GM12891 (cell line): ENCODE measurements around the gene SLC6A13.

Source experiments
- DNase-seq: peaks from one replicate; pipeline ENCODE4 v3.0.0; 2011; ENCODE audit warnings: low spot score; ENCODE audit not compliant: insufficient read length
- FAIRE-seq: peaks from 2 replicates; lab custom pipeline; 2011; peaks lifted over from hg19 to GRCh38; lab: Jason Lieb, UNC
- PAX5 ChIP-seq: IDR thresholded peaks from 2 replicates; pipeline ENCODE4 v1.6.1; 2011; ENCODE audit warnings: low read length, moderate library complexity, mild to moderate bottlenecking; ENCODE audit not compliant: insufficient read depth, severe bottlenecking
- POLR2A ChIP-seq: IDR thresholded peaks from 2 replicates; pipeline ENCODE4 v1.6.1; 2011; ENCODE audit warnings: low read depth, low read length, control low read depth
- POLR2AphosphoS5 ChIP-seq: IDR thresholded peaks from 2 replicates; pipeline ENCODE4 v1.6.1; 2011; ENCODE audit warnings: low read depth, low read length, control low read depth
- POU2F2 ChIP-seq: IDR thresholded peaks from 2 replicates; pipeline ENCODE4 v1.6.1; 2011; ENCODE audit warnings: low read depth, mild to moderate bottlenecking, control low read depth, low read length, moderate library complexity
- SPI1 ChIP-seq: IDR thresholded peaks from 2 replicates; pipeline ENCODE4 v1.6.1; 2011; ENCODE audit warnings: low read depth, low read length, control low read depth
- TAF1 ChIP-seq: IDR thresholded peaks from 2 replicates; pipeline ENCODE4 v1.6.1; 2011; ENCODE audit warnings: low read depth, low read length, control low read depth

Gene SLC6A13

DNA sequence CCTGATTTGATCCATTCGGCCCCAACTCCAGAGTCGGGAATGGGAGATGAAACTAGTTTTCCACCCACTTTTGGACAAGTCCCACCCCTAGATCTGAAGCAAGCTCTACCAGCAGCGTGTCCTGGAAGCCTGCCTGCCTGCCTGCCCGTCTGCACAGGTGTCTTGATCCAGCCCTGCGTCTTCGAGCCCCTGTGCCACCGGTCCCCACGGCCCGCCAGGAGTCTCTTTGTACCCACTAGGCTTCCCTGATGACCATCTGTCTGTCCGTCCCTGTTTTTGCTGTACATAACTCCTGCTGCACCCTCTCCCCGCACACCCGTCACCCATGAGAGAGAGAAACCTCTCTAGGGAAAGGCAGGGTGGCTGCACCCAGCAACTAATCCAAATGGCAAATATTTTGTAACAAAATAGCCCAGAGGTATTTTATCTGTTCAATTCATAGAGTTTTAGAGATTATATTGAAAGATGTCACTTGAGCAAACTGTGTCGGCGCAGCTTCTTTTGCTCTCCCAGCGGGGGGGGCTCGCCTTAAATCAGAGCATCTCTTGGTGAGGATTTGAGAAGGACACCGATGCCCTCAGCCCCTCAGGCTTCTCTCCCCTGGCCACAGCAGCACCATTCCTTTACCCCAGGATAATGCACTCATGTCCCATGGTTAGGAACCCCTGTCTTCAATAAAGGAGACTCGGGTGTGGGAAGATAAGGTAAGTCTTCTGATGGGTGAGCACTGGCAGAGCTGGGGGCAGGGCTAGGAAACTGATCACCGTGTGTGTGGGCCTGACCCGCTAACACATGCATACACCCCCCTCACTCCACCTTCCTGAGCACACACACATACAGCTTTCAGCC is 84.4 kb downstream of the SLC6A13 start:
- no peak for FAIRE-seq
- TF ChIP-seq SPI1 (no peak), PAX5 (no peak), POU2F2 (no peak), TAF1 (no peak), POLR2A (no peak)

DNA sequence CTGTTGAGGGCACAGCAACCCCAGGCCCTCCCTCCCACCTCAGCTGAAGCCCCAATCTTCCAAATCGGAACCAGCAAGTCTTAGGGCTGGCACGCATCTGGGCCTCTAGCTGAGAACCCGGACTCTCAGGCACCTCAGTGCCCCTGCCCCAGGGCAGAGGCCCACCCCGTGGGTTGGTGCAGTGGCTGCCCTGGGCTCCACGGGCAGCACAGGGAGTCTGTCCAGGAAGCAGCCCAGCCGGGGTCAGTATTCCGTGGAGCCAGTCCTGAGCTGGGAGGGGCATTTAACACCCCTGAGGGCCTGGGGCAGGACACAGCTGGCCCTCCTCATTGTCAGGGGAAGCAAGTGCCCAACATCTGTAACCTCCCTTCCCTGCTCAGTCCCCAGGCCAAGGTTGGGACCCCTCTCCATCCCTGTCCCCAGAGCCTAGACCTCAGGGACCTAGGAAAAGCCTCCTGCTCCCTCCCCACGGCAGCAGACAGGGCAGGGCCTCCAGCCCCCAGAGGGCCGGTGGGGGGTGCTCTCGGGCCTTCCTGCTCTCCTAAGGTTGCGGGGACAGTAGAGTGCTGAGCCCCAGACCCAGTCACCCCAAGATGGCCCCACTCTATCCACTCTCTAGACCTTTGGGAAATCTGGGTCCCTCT is 85.2 kb downstream of the SLC6A13 start:
- no peak for DNase-seq
- FAIRE-seq, result no peak
- no peak for TF ChIP-seq TAF1
- TF ChIP-seq POLR2AphosphoS5, result no peak
- TF ChIP-seq POLR2A, result no peak
- no peak for TF ChIP-seq SPI1
- TF ChIP-seq PAX5, result no peak
- no peak for TF ChIP-seq POU2F2

More for the DNA sequence above, 84.4 kb downstream of the SLC6A13 start:
- no peak for DNase-seq

DNA sequence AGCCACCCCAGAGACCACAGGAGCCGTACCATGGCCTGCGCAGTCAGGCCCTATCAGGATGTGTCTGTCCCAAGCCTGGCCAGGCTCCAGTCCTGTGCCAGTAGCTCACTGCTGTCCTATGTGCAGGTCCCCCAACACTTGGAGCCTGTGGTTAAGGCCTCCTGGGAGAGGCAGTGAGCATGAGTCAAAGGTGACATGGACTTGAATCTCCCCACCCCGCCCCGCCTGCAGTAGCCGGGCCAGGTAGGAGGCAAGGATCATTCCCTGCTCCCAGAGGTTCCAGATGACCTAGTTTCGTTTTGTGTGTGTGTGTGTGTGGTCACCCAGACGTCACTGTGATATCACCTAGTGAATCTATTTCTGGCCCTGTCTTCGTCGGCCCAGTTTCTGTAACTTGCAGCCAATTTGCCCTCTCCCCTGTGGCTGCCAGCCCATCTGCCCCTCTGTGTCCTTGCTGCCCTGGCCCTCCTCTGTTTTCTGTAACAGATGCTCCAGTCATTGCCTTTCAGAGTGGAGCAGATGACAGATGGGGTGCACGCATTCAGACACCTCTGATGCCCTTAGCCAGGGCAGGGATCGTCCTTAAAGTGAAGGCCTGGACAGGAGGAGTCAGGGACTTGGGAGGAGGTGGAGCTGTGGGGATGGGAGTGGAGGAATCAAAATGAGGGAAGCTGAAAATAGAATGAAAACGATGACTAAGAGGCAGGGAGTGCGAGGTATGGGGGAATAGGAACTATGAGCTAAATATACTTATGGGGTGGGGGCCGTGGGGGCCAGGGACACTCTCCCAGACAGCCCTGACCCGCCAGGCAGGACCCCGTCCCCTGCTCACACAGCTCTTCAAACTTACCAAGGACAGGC is 86.1 kb downstream of the SLC6A13 start:
- TF ChIP-seq POLR2AphosphoS5 (no peak), POLR2A (no peak), PAX5 (no peak), SPI1 (no peak)
- no peak for FAIRE-seq
- DNase-seq, result no peak

GRCh38 chr12:175759-176158 is 86.9 kb downstream of the SLC6A13 start:
- DNase-seq (no peak), FAIRE-seq (no peak)
- no peak for TF ChIP-seq SPI1
- TF ChIP-seq POLR2A, result no peak
- TF ChIP-seq POLR2AphosphoS5, result no peak
- TF ChIP-seq POU2F2, result no peak
- TF ChIP-seq TAF1, result no peak
- no peak for TF ChIP-seq PAX5

DNA sequence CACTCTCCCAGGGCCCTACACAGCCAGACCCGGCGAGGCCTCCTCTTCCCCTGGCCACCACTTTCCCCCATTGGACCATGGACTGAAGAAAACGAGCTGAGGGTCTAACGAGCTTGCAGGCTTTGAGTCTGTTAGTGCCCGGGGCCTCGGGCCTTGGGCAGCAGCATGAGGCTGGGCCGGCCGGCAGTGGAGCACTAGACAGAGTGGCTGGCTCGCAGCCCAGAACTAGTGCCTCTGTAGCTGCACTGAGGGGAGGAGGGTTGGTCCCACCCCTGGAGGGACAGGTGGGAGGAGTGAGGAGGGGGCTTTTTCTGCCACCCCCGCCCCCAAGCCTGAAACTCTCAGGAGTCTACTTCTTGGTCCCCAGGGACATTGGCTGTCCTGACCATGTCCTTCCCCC is 87.4 kb downstream of the SLC6A13 start:
- FAIRE-seq (no peak), DNase-seq (no peak)
- TF ChIP-seq POU2F2 (no peak), PAX5 (no peak), SPI1 (no peak), POLR2A (no peak), POLR2AphosphoS5 (no peak), TAF1 (no peak)

GRCh38 chr12:174596-174995 is 88.0 kb downstream of the SLC6A13 start:
- TF ChIP-seq PAX5 (no peak), POLR2A (no peak), POU2F2 (no peak), POLR2AphosphoS5 (no peak), SPI1 (no peak), TAF1 (no peak)
- FAIRE-seq (no peak), DNase-seq (no peak)

DNA sequence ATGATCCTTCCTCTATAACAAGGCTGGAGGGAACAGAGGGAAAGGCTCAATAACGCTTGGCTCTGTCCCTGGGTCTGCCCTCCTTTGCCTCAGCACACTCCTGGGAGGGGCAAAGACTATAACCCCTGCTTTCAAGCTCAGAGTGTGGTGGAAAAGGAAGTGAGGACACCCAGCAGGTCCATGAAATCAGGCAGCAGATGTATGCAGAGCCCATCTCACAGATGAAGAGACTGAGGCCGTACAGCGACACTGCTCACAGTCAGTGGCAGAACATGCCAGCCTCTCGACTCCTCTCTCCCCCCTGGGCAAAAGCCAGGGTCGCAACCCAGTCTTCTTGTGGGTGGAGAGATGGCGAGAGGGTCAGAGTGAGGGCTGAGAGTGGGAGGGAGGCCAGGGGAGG is 88.5 kb downstream of the SLC6A13 start:
- FAIRE-seq, result no peak
- no peak for TF ChIP-seq POU2F2
- no peak for TF ChIP-seq POLR2AphosphoS5
- no peak for TF ChIP-seq TAF1
- no peak for TF ChIP-seq PAX5
- TF ChIP-seq POLR2A, result no peak
- TF ChIP-seq SPI1, result no peak

DNA sequence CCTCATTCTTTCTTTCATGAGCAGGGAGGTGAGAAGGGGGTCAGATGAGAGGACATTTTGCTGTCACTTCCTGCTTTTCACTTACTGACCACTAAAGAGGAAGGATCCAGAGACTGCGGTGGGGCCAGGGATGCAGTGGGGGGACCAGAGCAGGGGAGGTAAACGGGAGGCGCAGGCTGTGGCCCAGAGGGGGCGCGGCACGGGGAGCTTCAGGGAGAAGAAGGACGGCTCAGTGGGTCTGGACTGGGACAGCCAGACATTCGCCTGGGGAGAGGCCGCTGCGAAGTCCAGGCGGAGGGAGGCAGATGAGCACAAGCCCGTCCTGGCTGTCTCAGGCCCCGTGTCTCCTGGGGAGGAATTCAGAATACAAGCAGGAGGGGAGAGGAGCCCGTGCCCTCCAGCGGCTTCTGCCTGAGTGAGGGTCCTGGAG is 89.9 kb downstream of the SLC6A13 start:
- FAIRE-seq, result no peak
- no peak for DNase-seq
- TF ChIP-seq TAF1 (no peak), POLR2A (no peak), SPI1 (no peak), POU2F2 (no peak), PAX5 (no peak), POLR2AphosphoS5 (no peak)

More for the DNA sequence above, 88.5 kb downstream of the SLC6A13 start:
- no peak for DNase-seq

DNA sequence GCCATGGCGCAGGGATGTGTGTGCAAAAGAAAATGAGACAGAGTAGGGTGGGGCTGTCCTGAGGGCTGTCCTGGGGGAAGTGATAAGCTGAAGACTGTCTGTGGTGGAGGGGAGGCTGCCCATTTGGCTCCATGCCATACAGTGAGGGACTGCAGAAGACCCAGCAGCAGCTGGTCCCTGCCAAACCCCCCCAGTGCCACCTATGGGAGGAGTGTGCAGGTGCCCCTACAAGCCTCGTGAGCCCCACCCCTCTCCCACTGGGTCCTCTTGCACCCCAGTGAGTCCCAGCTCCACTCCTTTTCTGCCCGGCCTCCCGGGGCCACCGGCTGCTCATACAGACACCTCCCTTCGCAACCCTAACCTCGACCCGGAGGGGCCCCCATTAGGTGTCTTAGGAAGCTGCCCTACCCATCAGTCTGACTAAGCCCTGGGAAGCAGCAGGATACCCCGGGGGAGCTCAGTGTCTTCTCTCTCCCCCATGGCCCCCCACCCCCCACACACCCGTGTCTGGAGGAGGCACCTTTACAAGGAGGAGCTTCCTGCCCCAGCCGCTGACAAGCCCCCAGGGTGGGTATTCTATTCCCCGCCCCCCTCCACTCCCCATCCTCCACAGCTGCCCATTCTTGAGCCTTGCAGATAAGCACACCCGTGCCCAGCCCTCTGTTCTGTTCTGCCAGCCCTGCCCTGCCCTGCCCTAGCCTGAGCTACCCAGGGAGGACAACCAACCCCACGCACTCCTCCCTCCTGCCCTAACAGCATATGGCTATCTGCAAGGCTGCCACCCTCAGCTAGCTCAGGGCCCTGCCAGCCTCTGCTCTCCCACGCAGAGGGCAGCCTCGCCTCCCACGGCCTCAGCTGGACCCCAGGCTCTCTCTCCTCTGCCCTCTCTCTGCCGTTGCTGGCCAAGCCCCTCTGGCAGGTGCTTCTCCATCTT is 90.6 kb downstream of the SLC6A13 start:
- TF ChIP-seq SPI1 (no peak), POLR2AphosphoS5 (no peak), TAF1 (no peak), POLR2A (no peak), PAX5 (no peak), POU2F2 (no peak)
- FAIRE-seq, result no peak
- DNase-seq, result no peak
